Endothelial cell (in vitro differentiated cells): ENCODE data around the gene MLEC. TPM values are rescaled to one million over a fixed set of nuclear protein-coding genes. Genes with fewer than 3 reads are reported as not detected.

Source experiments
- DNase-seq: peaks from one replicate; pipeline ENCODE4 v3.0.0; 2021; ENCODE audit warnings: low spot score
- H3K27ac Mint-ChIP-seq: one replicate; pipeline ENCODE4 v1.8.0; 2021; ENCODE audit warnings: mixed read lengths, inconsistent platforms; ENCODE audit not compliant: unreplicated experiment
- H3K27me3 Mint-ChIP-seq: one replicate; pipeline ENCODE4 v1.8.0; 2021; ENCODE audit warnings: mild to moderate bottlenecking, moderate library complexity, mixed read lengths, inconsistent platforms; ENCODE audit not compliant: unreplicated experiment
- H3K36me3 Mint-ChIP-seq: one replicate; pipeline ENCODE4 v1.8.0; 2021; ENCODE audit warnings: mild to moderate bottlenecking, low read depth, mixed read lengths, inconsistent platforms; ENCODE audit not compliant: unreplicated experiment
- H3K4me1 Mint-ChIP-seq: one replicate; pipeline ENCODE4 v1.8.0; 2021; ENCODE audit warnings: mild to moderate bottlenecking, mixed read lengths, inconsistent platforms; ENCODE audit not compliant: unreplicated experiment
- H3K4me3 Mint-ChIP-seq: one replicate; pipeline ENCODE4 v1.8.0; 2021; ENCODE audit warnings: mild to moderate bottlenecking, mixed read lengths, inconsistent platforms; ENCODE audit not compliant: unreplicated experiment
- H3K9me3 Mint-ChIP-seq: one replicate; pipeline ENCODE4 v1.8.0; 2021; ENCODE audit warnings: mixed read lengths, inconsistent platforms; ENCODE audit not compliant: unreplicated experiment
- CTCF ChIP-seq: fragments of 200-600 bp; sonication (generic); IDR thresholded peaks from one replicate; pipeline ENCODE4 v1.5.0; 2021; ENCODE audit warnings: antibody characterized with exemption; ENCODE audit not compliant: unreplicated experiment
- total RNA-seq: library from RNA; stranded (reverse); fragmentation: NEBNext Ultra II Directional; extraction: Animal tissue kit (Norgen Biotek cat#: 25700); gene quantifications from one replicate; pipeline ENCODE4 v1.2.1, GENCODE V29; 2021; ENCODE audit not compliant: unreplicated experiment

The MLEC gene
- total RNA-seq, 1 donor from 2014 or later = 124 TPM

GRCh38 chr12:120733574-120733973 is 46.6 kb downstream of the MLEC start:
- no peak for TF ChIP-seq CTCF
- H3K9me3 Mint-ChIP-seq = no peaks in the 10 kb centered on the region
- H3K4me1 Mint-ChIP-seq = no peaks in the 10 kb centered on the region
- DNase-seq = no peak
- peaks cover 2% of the 10 kb centered on the region for H3K27me3 Mint-ChIP-seq
- H3K27ac Mint-ChIP-seq = no peak overlapping the region
- no peak overlapping the region for H3K4me3 Mint-ChIP-seq
- H3K36me3 Mint-ChIP-seq = peaks cover 18% of the 10 kb centered on the region

GRCh38 chr12:120734210-120734609 is 47.3 kb downstream of the MLEC start:
- H3K4me1 Mint-ChIP-seq = no peaks in the 10 kb centered on the region
- no peaks in the 10 kb centered on the region for H3K9me3 Mint-ChIP-seq
- H3K4me3 Mint-ChIP-seq = no peak overlapping the region
- H3K36me3 Mint-ChIP-seq = peaks cover 18% of the 10 kb centered on the region
- DNase-seq = no peak
- no peak for TF ChIP-seq CTCF
- H3K27ac Mint-ChIP-seq = no peak overlapping the region
- peaks cover 2% of the 10 kb centered on the region for H3K27me3 Mint-ChIP-seq

GRCh38 chr12:120735181-120735580 is 48.2 kb downstream of the MLEC start:
- TF ChIP-seq CTCF = no peak
- Mint-ChIP-seq H3K27ac (no peak overlapping the region), H3K36me3 (peaks cover 11% of the 10 kb centered on the region)

GRCh38 chr12:120736404-120737331 is 49.7 kb downstream of the MLEC start:
- peaks cover 6% of the 10 kb centered on the region for H3K36me3 Mint-ChIP-seq
- TF ChIP-seq CTCF = no peak
- peaks cover 3% of the 10 kb centered on the region for H3K27me3 Mint-ChIP-seq
- no peaks in the 10 kb centered on the region for H3K4me1 Mint-ChIP-seq
- DNase-seq = no peak
- H3K27ac Mint-ChIP-seq = no peak overlapping the region
- H3K4me3 Mint-ChIP-seq = no peak overlapping the region
- no peaks in the 10 kb centered on the region for H3K9me3 Mint-ChIP-seq

More at GRCh38 chr12:120735181-120735580, 48.2 kb downstream of the MLEC start:
- Mint-ChIP-seq H3K4me1 (no peaks in the 10 kb centered on the region), H3K4me3 (no peak overlapping the region), H3K9me3 (no peaks in the 10 kb centered on the region), H3K27me3 (peaks cover 2% of the 10 kb centered on the region)
- DNase-seq = no peak
